HG02973 (cell line): Measurements from ENCODE around the gene ELMO1.

Experiments
- ATAC-seq: cut with Tn5 transposase; IDR thresholded peaks from one replicate; pipeline ENCODE4 v1.9.1; 2021; ENCODE audit warnings: moderate library complexity; ENCODE audit not compliant: unreplicated experiment

The ELMO1 gene

GRCh38 chr7:36939816-36940215 is 508.8 kb downstream of the ELMO1 start:
- ATAC-seq = no peak

GRCh38 chr7:36937754-36938563 is 510.7 kb downstream of the ELMO1 start:
- no peak for ATAC-seq

DNA sequence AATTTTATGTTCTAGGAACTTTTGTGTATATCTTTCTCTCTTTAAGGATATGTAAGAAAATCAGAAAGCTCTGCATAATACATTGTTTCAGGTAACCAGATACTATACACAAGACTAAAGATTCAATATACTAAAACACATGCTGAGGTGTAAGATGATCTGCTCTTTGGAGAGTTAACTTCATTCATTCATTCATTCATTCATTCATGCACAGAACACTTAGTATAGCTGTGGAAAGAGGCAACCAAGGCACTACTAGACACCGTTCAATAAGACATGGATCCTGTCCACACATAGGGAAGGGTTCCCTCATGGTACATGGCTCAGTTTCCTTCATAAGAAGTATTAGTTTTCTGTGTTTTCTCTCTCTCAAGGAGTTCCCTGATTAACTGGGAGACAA is 516.8 kb downstream of the ELMO1 start:
- no peak for ATAC-seq

- no peak for ATAC-seq
Observed at GRCh38 chr7:36929791-36930190, 518.9 kb downstream of the ELMO1 start.

GRCh38 chr7:36928718-36929117 is 519.9 kb downstream of the ELMO1 start:
- no peak for ATAC-seq

GRCh38 chr7:36928311-36928710 is 520.4 kb downstream of the ELMO1 start:
- no peak for ATAC-seq

- no peak for ATAC-seq
Observed at GRCh38 chr7:36925691-36926090, 523.0 kb downstream of the ELMO1 start.

DNA sequence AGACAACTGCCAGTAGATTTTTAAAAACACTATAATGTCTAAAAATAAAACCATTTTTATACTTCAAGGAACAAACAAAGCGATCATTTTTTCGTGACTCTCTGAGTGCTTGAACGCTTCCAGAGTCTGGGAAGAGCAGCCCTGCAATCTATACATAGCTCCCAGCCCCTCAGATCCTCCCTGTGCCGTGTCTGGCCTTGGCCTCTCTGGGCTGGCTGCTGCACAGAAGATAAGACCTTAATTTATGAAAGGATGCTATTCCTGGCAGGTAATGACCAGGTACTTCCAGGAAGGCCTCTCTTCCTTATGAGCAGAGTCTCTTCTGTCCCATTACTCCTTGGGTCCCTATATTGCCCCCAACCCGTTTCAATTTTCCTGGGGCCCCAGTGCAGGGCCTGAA is 523.5 kb downstream of the ELMO1 start:
- ATAC-seq = no peak

DNA sequence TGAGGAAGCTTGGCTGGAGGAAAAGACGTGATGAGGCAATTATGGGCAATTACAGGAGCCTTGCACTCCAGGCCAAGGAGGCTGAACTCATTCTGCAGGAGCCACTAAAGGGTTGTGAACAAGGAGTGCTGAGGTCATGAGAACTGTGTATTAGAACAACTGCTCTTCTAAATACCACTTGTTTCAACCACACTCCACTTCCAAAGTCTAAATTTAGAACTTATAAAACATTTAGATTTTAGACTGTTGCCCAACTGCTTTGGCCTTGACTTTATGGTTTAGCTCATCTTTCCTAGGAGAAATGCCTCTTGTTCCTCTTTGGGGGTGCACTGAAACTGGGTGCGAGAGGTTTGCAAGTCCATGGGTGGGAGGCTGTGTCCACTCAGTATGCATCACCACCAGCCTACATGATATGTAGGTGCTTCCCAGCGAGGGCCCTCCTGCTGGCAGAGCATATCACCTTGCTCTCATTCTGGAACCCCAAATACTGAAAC is 524.7 kb downstream of the ELMO1 start:
- ATAC-seq = no peak

DNA sequence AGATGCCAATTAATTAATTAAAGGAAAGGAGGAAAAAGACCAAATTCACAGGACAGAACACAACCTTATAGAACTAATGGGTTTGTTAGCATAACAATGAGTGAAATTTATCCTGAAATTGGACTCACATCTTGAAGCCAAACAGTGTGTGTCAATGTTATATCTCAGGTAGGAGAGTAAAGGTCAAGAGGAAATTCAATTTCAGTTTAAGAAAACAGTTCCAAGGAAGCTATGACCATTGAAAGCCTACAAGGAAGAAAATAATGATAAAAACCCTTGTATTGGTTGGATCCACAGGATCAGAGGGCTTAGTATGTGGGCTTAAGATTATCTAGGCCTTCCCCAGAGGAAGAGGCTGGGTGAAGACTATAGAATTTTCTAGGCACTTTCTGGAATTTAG is 525.5 kb downstream of the ELMO1 start:
- no peak for ATAC-seq

- ATAC-seq = no peak
Observed at GRCh38 chr7:36920433-36920832, 528.2 kb downstream of the ELMO1 start.

DNA sequence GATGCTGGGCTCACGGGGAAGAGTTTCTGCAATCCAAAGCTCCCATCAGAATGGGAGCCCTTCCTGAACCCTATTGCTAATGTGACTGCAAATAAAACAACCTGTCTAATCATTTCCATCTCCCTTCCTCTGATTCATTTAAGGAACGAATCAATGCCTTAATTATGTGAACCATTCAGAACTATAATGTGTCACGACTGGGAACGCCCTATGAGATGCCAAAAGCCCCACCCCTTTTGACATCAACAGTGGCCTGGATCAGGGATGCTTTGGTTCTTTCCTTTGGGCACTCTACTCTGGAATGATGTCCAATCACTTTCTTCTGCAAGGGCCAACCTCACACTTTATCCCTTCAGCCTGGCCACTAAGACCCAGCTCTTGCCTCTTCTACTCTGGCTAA is 528.9 kb downstream of the ELMO1 start:
- no peak for ATAC-seq

- no peak for ATAC-seq
Observed at GRCh38 chr7:36918591-36918990, 530.1 kb downstream of the ELMO1 start.

DNA sequence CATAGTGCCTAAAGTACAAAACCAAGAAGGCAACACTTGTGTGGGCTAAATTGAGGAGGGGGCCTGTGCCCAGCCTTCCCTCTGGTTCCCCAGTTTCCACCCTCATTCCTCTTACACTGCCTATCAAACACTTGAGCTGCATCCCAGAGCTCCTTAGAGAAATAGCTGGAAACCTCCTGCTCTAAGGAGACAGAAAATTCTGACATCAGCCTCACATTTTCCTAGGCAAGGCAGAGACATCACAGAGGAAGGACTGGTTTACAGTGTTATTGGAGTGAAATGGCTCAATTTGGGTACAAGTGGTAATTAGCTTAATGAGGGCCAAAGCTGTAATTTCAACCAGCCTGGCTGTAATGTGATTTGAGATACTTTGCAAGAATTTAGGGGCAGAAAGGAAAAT is 532.0 kb downstream of the ELMO1 start:
- ATAC-seq = no peak

DNA sequence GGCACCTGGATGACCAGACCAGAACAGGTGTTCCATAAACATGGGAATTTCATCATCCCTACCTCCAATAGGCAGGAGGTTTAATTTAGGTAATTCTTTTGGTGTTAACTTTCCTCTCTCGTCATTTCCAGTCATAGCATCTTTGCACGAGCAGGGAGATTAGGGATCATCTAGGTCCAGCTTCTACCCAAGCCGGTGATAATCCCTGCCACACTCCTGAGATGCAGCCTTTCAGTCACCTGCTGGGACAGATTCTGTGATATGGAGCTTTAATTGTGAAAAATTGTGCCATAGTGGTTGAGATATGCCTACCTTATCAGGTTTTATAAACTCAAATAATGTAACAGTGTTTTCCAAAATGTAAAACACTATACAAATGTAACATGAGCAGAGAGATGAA is 532.5 kb downstream of the ELMO1 start:
- ATAC-seq = no peak

DNA sequence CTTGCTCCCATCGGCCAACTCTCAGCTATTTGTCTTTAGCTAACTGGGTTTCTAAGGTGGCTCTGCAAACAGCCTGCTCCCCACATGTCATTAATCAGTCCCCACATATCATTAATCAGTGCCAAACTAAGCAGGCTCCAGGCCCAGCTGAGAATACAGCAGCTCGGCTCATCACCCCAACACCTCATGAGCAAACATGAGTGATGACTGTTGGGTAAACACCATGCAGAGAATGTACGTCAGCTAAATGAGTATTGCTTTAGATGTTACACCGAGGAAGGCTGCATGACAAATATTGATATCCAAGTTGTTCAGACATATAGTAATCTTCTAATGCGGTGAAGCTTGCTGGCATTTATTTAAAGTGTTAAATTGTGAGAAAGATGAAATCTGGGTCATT is 536.9 kb downstream of the ELMO1 start:
- ATAC-seq = no peak

DNA sequence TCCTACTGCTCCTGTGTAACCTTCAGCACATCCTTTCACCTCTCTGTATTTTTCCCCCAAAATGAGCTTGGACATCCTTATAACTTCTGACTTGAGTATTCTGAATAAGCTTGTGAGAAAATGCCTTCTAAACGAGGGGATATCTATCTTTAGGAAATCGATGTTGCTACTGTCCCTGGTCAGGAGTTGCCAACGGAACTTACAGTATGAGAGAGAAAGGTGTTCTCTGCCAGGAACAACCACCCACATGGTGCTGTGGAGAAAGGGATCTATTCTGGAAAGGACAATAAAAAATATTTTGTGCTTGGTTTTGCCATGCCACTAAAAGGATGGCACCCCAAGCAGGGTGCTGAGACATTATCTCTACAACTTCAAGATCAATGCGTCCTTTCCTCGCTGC is 537.8 kb downstream of the ELMO1 start:
- ATAC-seq = no peak

GRCh38 chr7:36910401-36910800 is 538.3 kb downstream of the ELMO1 start:
- ATAC-seq = no peak

DNA sequence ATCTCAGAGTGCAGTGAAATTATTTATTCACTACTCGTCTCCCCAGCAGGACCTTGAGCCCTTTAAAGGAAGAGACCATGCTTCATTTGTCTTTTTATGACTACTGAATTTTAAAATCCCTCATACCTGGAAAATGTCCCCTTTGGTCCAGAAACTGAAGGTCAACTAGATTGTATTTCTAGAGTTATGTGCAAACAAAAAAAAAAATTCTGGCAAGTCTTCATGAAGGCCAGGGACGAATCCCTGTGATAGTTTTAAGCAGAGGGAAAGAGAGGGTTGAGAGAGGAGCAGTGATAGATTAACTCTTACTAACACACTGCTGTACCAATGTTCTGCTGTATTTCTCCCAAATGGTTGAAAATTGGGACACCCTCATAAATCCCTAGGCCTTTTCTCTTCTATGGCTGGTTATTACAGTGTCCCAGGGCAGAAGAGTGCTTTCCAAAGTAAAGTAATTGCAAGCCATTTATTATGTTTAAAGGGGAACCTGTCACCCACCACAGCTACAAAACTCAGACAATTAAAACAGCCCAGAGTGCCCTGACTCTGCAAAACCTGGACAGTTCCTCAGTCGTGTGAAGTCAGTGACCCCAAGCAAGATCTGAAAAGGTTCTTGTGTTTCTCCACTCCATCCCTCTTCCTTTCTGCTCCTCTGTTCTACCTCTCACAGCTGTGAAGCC is 541.6 kb downstream of the ELMO1 start:
- no peak for ATAC-seq

DNA sequence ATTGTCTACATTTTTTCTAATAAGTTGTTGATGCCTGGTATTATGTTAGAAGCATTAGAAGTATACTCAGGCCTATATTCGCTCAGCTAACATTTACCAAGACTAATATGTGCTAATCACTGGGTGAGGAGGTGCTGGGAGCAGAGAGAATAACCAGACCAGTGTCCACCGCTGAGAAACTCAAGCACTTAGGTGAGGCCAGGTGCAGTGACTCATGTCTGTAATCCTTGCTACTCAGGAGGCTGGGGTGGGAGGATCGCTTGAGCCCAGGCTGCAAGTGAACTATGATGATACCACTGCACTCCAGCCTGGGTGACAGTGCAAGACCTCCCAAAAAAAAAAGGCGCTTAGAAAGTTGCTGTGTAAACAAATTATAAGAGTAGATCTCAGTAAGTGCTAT is 542.2 kb downstream of the ELMO1 start:
- no peak for ATAC-seq

DNA sequence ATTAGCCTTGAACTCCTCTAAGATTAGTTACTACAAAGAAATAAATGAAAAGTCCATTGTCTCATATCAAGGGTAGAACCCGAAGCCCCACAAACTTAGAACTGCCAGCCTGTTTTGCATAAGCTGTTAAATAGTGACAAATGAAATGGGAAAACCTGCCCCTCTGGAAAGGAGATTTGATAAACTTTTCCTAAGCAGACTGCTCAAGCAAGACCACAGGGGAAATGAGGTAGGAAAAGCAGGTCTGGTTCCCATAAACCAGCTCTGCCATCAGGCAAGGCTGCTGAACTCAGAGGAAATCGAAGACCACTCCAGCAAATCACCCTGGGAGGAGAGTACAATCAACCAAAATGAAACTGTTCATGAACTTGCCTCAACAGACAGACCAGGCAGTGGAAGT is 542.8 kb downstream of the ELMO1 start:
- ATAC-seq = no peak

DNA sequence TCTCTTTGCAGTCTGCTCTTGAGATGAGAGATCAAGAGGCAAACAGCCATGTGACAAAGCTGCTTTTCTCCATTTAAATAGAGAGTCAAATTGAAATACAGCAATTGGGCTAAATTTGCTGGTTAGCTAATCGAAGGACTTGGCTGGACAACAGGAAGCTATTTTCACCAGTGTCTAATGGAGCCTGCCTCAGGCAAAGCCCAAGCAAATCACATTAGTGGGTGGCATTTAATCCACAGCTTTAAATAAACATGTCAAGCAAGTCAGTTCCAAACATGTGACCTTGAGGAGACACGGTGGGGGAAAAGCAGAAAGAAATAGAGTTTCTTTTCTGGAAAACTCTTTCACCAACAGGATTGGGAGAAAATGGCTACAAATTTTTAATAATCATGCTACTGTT is 543.9 kb downstream of the ELMO1 start:
- no peak for ATAC-seq
